Measurements from ENCODE around the gene PARP9. TPM values are rescaled to one million over a fixed set of nuclear protein-coding genes. Genes with fewer than 3 reads are reported as not detected.
A peak's percentile ranks its signal among the peaks of the same experiment; 100 is the strongest.

PARP9 gene
- total and polyA plus RNA-seq, 2 of the 13 experiments (the other 11 are each of a cell fraction or from before 2014, with no cell fraction given): 6.5 to 10.6 TPM

- no peak for TF ChIP-seq SKIL (CRISPR knock-in tag; IDR thresholded peaks at IDR 0.05; ENCODE audit: borderline replicate concordance)
- no peak; the same call in 1 of the 2 replicates for TF ChIP-seq ZSCAN25 (CRISPR knock-in tag; IDR thresholded peaks at IDR 0.05)
- TF ChIP-seq IKZF4 (CRISPR knock-in tag; IDR thresholded peaks at IDR 0.05; ENCODE audit: borderline replicate concordance, low read depth, not compliant biosample characterization): no peak
- TF ChIP-seq CENPX (CRISPR knock-in tag; IDR thresholded peaks at IDR 0.05): no peak
- TF ChIP-seq ZNF205 (CRISPR knock-in tag; IDR thresholded peaks at IDR 0.05): no peak
- TF ChIP-seq ARNT (IDR thresholded peaks at IDR 0.05): no peak
- no peak for TF ChIP-seq NFE2 (CRISPR knock-in tag; IDR thresholded peaks at IDR 0.05)
- peak; percentile 66; the same call in 1 of the 2 replicates for TF ChIP-seq ARHGAP35 (CRISPR knock-in tag; IDR thresholded peaks at IDR 0.05; ENCODE audit: borderline replicate concordance)
- TF ChIP-seq MLLT10 (CRISPR knock-in tag; IDR thresholded peaks at IDR 0.05): no peak
- peak; percentile 54 for TF ChIP-seq ZMYM4 (CRISPR knock-in tag; IDR thresholded peaks at IDR 0.05)
- TF ChIP-seq GFI1 (CRISPR knock-in tag; IDR thresholded peaks at IDR 0.05; ENCODE audit: borderline replicate concordance): peak; percentile 31; the same call in 1 of the 2 replicates
- TF ChIP-seq MAF1 (CRISPR knock-in tag; IDR thresholded peaks at IDR 0.05; ENCODE audit: borderline replicate concordance): no peak
- peak; percentile 73 for TF ChIP-seq ZNF12 (CRISPR knock-in tag; IDR thresholded peaks at IDR 0.05)
- TF ChIP-seq AGO2 (optimal IDR thresholded peaks at IDR 0.05; ENCODE audit: low read depth, low read length): peak; percentile 38
- TF ChIP-seq PRDM4 (CRISPR knock-in tag; IDR thresholded peaks at IDR 0.05; ENCODE audit: borderline replicate concordance): no peak
- TF ChIP-seq ZNF75D (CRISPR knock-in tag; IDR thresholded peaks at IDR 0.05; ENCODE audit: borderline replicate concordance): no peak
- peak; percentile 63; the same call in 1 of the 2 replicates for TF ChIP-seq ZNF766 (CRISPR knock-in tag; IDR thresholded peaks at IDR 0.05; ENCODE audit: borderline replicate concordance)
- no peak for TF ChIP-seq AKAP8 (CRISPR knock-in tag; IDR thresholded peaks at IDR 0.05)
- TF ChIP-seq REL (CRISPR knock-in tag; conservative IDR thresholded peaks at IDR 0.05): no peak
- no peak for TF ChIP-seq TRIM22 (IDR thresholded peaks at IDR 0.05)
- no peak for TF ChIP-seq CHD4 (IDR thresholded peaks at IDR 0.05; ENCODE audit: borderline replicate concordance, low read length)
- no peak for TF ChIP-seq TRAFD1 (CRISPR knock-in tag; IDR thresholded peaks at IDR 0.05; ENCODE audit: borderline replicate concordance)
- no peak for TF ChIP-seq DNMT1 (CRISPR knock-in tag; IDR thresholded peaks at IDR 0.05)
Observed at GRCh38 chr3:122564155-122564912, at the start of gene PARP9, which contains the start of gene DTX3L (continued).
